Activated T-helper 2 cell treated with anti-CD3 and anti-CD28 coated beads, Interferon-gamma antibody, Interleukin-2, Interleukin-4, amounts not matched to agents 10 μg/mL and 5 μg/mL and 100 μg/mL, durations not matched to agents 14 hours and 24 hours and 36 hours (primary cell): ENCODE data around the gene ZNF273. TPM values are rescaled to one million over a fixed set of nuclear protein-coding genes. Genes with fewer than 3 reads are reported as not detected.
"Not testable (repeated sequence)": the region's sequence is repeated elsewhere in the genome, so short reads cannot be mapped to it uniquely, and the experiment has no call there.

Experiments used
- DNase-seq: peaks from one replicate; pipeline ENCODE4 v3.0.0; 2021; ENCODE audit warnings: low spot score
- H3K27ac Mint-ChIP-seq: one replicate; pipeline ENCODE4 v1.8.0; 2021; ENCODE audit warnings: mixed read lengths
- H3K27me3 Mint-ChIP-seq: one replicate; pipeline ENCODE4 v1.8.0; 2021; ENCODE audit warnings: low read depth, mixed read lengths
- H3K36me3 Mint-ChIP-seq: one replicate; pipeline ENCODE4 v1.8.0; 2021; ENCODE audit warnings: low read depth, mixed read lengths
- H3K4me1 Mint-ChIP-seq: one replicate; pipeline ENCODE4 v1.8.0; 2021; ENCODE audit warnings: low read depth, mixed read lengths
- H3K4me3 Mint-ChIP-seq: one replicate; pipeline ENCODE4 v1.8.0; 2021; ENCODE audit warnings: low read depth, mild to moderate bottlenecking, moderate library complexity, mixed read lengths
- H3K9me3 Mint-ChIP-seq: one replicate; pipeline ENCODE4 v1.8.0; 2021; ENCODE audit warnings: mixed read lengths
- intact Hi-C: fragments of 100-400 bp; cut with micrococcal nuclease; formaldehyde crosslinking; loops from one replicate; pipeline ENCODE4 v1.15.1; 2023
- total RNA-seq: library from RNA; stranded (reverse); gene quantifications from 2 replicates; pipeline ENCODE4 v1.2.3, GENCODE V29; 2022

The ZNF273 gene
- total RNA-seq, 1 donor from 2014 or later = 7.2 TPM

GRCh38 chr7:64905547-64905946 is 2.5 kb downstream of the ZNF273 start:
- DNase-seq = no peak
- Mint-ChIP-seq H3K27ac (no peak overlapping the region), H3K9me3 (peaks cover 32% of the 10 kb centered on the region), H3K36me3 (peaks cover 62% of the 10 kb centered on the region), H3K27me3 (no peaks in the 10 kb centered on the region), H3K4me3 (peak overlapping the region; percentile 46), H3K4me1 (peaks cover 26% of the 10 kb centered on the region)
- intact Hi-C loops = loop anchor here (10.0 kb wide), 3 partner anchors 469 to 1939 kb away; partner anchors contain the start of gene ZNF92

DNA sequence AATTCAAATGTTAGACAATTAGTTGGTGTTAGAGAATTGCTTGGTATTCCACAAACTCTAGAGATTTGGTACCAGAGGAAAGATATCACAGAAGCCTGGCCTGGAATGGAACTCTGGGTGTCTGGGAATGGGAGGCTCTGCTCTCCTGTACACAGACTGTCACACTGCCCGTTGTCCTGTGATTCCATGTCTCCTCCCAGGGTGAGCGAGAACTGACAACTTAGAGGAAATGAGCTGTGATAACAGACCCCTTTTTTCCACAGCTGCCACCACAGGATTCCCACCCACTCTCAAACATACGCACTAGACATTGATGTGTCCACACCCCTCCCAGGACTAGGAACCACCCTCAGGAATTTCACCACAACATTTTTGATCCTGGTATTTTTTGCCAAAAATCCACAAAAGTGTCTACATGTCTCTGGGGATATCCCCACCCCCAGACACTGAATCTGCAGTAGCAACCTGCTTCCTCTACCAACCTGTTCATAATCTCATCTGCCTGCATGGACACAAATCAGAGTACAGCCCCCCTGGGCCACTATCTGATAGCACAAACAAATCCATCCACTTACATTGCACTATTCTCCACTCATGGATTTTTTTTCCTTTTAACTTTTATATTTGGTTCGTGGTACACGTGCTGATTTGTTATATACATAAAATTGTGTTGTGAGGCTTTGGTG is 4.7 kb downstream of the ZNF273 start:
- H3K36me3 Mint-ChIP-seq = peaks cover 75% of the 10 kb centered on the region
- intact Hi-C loops = loop anchor here (10.0 kb wide), 3 partner anchors 467 to 1937 kb away; partner anchors contain the start of gene ZNF92

DNA sequence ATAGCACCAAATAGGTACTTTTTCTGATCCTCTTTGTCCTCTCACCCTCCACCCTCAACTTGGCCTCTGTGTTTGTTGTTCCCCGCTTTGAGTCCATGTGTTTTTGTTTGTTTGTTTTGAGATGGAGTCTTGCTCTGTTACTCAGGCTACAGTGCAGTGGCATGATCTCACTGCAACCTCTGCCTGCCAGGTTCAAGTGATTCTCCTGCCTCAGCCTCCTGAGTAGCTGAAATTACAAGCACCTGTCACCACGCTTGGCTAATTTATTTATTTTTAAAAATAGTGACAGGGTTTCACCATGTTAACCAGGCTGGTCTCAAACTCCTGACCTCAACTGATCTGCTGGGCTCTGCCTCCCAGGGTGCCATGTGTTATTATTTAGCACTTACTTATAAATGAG is 5.3 kb downstream of the ZNF273 start:
- Mint-ChIP-seq H3K9me3 (peaks cover 45% of the 10 kb centered on the region), H3K36me3 (peaks cover 77% of the 10 kb centered on the region)

More for the DNA sequence above, 4.7 kb downstream of the ZNF273 start:
- H3K4me1 Mint-ChIP-seq = peaks cover 23% of the 10 kb centered on the region
- no peak for DNase-seq
- no peak overlapping the region for H3K4me3 Mint-ChIP-seq
- no peak overlapping the region for H3K27ac Mint-ChIP-seq
- H3K27me3 Mint-ChIP-seq = no peaks in the 10 kb centered on the region
- peaks cover 42% of the 10 kb centered on the region for H3K9me3 Mint-ChIP-seq

GRCh38 chr7:64914557-64914956 is 11.5 kb downstream of the ZNF273 start:
- DNase-seq = no peak
- Mint-ChIP-seq H3K4me3 (no peak overlapping the region), H3K27ac (no peak overlapping the region), H3K9me3 (peaks cover 56% of the 10 kb centered on the region), H3K36me3 (peaks cover 82% of the 10 kb centered on the region), H3K27me3 (no peaks in the 10 kb centered on the region), H3K4me1 (no peaks in the 10 kb centered on the region)
- intact Hi-C loops = no loop called here

More for the DNA sequence above, 5.3 kb downstream of the ZNF273 start:
- intact Hi-C loops = loop anchor here (10.0 kb wide), 3 partner anchors 466 to 1936 kb away; partner anchors contain the start of gene ZNF92
- Mint-ChIP-seq H3K4me3 (no peak overlapping the region), H3K27me3 (no peaks in the 10 kb centered on the region), H3K27ac (no peak overlapping the region), H3K4me1 (peaks cover 23% of the 10 kb centered on the region)
- no peak for DNase-seq

- H3K4me3 Mint-ChIP-seq, H3K27me3 Mint-ChIP-seq, H3K4me1 Mint-ChIP-seq, intact Hi-C loops, DNase-seq, H3K27ac Mint-ChIP-seq: not testable (repeated sequence)
- H3K36me3 Mint-ChIP-seq = peaks cover 82% of the 10 kb centered on the region
- H3K9me3 Mint-ChIP-seq = peaks cover 58% of the 10 kb centered on the region
These were observed 12.2 kb downstream of the ZNF273 start for GRCh38 chr7:64915301-64915700.

- H3K27me3 Mint-ChIP-seq, DNase-seq, H3K4me1 Mint-ChIP-seq, intact Hi-C loops, H3K4me3 Mint-ChIP-seq, H3K27ac Mint-ChIP-seq: not testable (repeated sequence)
- Mint-ChIP-seq H3K36me3 (peaks cover 68% of the 10 kb centered on the region), H3K9me3 (peaks cover 62% of the 10 kb centered on the region)
These were observed 25.4 kb downstream of the ZNF273 start for GRCh38 chr7:64928252-64929187.

GRCh38 chr7:64934478-64934877 is 31.4 kb downstream of the ZNF273 start:
- H3K36me3 Mint-ChIP-seq = peaks cover 26% of the 10 kb centered on the region
- DNase-seq = no peak
- H3K9me3 Mint-ChIP-seq = peaks cover 33% of the 10 kb centered on the region
- H3K4me1 Mint-ChIP-seq = no peaks in the 10 kb centered on the region
- H3K27me3 Mint-ChIP-seq = no peaks in the 10 kb centered on the region
- H3K27ac Mint-ChIP-seq = no peak overlapping the region
- H3K4me3 Mint-ChIP-seq = no peak overlapping the region
- intact Hi-C loops = no loop called here

GRCh38 chr7:64938540-64938939 is 35.5 kb downstream of the ZNF273 start:
- H3K4me1 Mint-ChIP-seq = no peaks in the 10 kb centered on the region
- H3K36me3 Mint-ChIP-seq = peaks cover 15% of the 10 kb centered on the region
- no peak for DNase-seq
- H3K27me3 Mint-ChIP-seq = no peaks in the 10 kb centered on the region
- peaks cover 29% of the 10 kb centered on the region for H3K9me3 Mint-ChIP-seq
- H3K4me3 Mint-ChIP-seq = no peak overlapping the region
- no peak overlapping the region for H3K27ac Mint-ChIP-seq
- intact Hi-C loops = no loop called here

DNA sequence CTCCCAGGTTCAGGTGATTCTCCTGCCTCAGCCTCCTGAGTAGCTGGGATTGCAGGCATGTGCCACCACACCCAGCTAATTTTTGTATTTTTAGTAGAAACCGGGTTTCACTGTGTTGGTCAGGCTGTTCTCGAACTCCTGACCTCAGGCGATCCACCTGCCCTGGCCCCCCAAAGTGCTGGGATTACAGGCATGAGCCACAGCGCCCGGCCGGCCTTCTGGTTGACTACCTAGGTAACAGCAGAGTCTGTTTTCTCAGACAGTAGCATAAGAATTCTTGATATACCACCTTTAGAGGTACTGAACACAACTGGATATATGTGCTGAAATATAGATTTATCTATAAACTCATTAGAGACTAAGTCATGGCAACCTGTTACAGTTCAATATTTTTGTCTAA is 36.9 kb downstream of the ZNF273 start:
- H3K27ac Mint-ChIP-seq, H3K27me3 Mint-ChIP-seq, H3K4me3 Mint-ChIP-seq, intact Hi-C loops, H3K4me1 Mint-ChIP-seq, DNase-seq: not testable (repeated sequence)
- H3K9me3 Mint-ChIP-seq = peaks cover 27% of the 10 kb centered on the region
- H3K36me3 Mint-ChIP-seq = peaks cover 13% of the 10 kb centered on the region

DNA sequence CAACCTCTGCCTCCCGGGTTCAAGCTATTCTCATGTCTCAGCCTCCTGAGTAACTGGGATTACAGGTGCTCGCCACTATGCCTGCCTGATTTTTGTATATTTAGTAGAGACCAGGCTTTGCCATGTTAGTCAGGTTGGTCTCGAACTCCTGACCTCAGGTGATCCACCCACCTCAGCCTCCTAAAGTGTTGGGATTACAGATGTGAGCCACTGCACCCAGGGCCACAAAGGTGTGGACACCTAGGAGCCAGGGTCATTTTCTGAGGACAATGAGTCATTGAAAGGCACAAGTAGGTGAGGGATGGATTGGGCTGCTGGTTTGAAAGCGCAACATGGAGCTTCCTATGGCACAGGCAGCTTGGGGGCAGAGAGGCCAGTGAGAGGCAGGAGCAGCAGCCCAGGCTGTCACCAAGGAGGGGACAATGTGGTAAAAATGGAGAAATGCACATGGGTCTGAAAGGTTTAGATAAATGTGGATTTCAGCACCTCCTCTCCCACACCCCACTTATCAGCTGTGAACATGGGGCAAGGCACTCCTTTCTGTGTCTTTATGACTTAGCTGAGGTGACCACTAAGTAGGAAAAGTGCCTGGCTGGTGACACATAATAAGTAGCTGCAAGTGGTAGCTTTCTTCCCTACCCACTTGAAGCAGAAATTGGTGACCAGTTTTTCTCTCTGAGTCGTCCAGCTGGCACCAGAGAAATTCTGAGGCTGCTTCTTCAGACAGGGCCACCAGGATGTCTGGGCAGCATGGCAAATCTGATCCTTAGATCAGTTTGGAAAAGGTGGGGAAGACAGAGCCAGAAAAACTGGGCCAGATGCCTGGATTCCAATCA is 41.8 kb downstream of the ZNF273 start:
- H3K27ac Mint-ChIP-seq, intact Hi-C loops, H3K4me3 Mint-ChIP-seq, DNase-seq, H3K36me3 Mint-ChIP-seq, H3K4me1 Mint-ChIP-seq: not testable (repeated sequence)
- Mint-ChIP-seq H3K9me3 (peaks cover 14% of the 10 kb centered on the region), H3K27me3 (peaks cover 26% of the 10 kb centered on the region)

DNA sequence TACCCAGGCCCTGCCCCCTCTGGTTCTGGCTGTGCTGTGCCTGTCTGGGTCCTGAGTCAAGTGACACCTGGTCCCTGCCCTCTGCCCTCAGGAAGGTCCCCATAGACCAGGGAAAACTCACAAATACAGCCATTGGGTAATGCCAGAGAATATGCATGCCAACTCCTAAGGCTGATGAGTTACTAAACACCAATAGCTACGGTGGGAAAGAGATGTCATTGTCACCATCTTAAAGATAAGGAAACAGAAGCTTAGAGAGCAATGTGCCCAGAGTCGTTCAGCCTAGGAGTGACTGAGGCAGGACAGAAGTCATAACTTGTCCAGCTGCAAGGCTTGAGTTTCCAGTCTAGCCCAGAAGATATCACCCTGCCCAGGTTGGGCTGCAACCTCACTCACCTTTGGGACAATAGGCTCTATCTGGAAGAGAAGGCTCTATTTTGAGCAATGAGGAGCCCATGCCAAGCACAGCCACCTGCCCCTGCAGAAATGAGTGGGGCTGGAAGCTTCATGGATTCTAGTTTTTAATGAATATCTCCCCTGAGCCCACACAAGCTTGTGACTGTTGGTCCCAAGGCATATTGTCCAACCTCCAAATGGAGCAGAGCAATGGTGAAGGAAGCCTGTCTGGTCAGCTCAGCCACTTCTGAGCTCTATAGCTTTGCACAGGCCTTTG is 42.6 kb downstream of the ZNF273 start:
- Mint-ChIP-seq H3K9me3 (peaks cover 9% of the 10 kb centered on the region), H3K27ac (no peak overlapping the region), H3K27me3 (peaks cover 26% of the 10 kb centered on the region), H3K4me3 (no peak overlapping the region), H3K4me1 (no peaks in the 10 kb centered on the region), H3K36me3 (no peaks in the 10 kb centered on the region)
- intact Hi-C loops = no loop called here
- no peak for DNase-seq

- Mint-ChIP-seq H3K4me3 (no peak overlapping the region), H3K36me3 (no peaks in the 10 kb centered on the region), H3K9me3 (peaks cover 8% of the 10 kb centered on the region), H3K27ac (no peak overlapping the region), H3K27me3 (peaks cover 26% of the 10 kb centered on the region), H3K4me1 (no peaks in the 10 kb centered on the region)
- intact Hi-C loops = no loop called here
- no peak for DNase-seq
These were observed 43.7 kb downstream of the ZNF273 start for GRCh38 chr7:64946772-64947171.
